Measurements from ENCODE around the gene IQSEC3. TPM values are rescaled to one million over a fixed set of nuclear protein-coding genes. Genes with fewer than 3 reads are reported as not detected.

The IQSEC3 gene
- total RNA-seq, 1 donor from 2014 or later, result not detected

GRCh38 chr12:89653-90052 is 23.1 kb downstream of the IQSEC3 start:
- ChIA-PET POLR2A (no interaction called here), CTCF (no interaction called here)
- ATAC-seq (ENCODE audit: low read depth) (no peak), DNase-seq (no peak)
- Mint-ChIP-seq H3K9me3 (peaks cover 12% of the 10 kb centered on the region), H3K4me1 (peaks cover 4% of the 10 kb centered on the region), H3K4me3 (no peak overlapping the region), H3K36me3 (ENCODE audit: low read depth) (no peaks in the 10 kb centered on the region), H3K27me3 (no peaks in the 10 kb centered on the region), H3K27ac (no peak overlapping the region)
- intact Hi-C loops (cut with micrococcal nuclease), result no loop called here
- no peak for TF ChIP-seq CTCF (IDR thresholded peaks at IDR 0.05)

- H3K36me3 Mint-ChIP-seq (ENCODE audit: low read depth), result no peaks in the 10 kb centered on the region
- no peak for DNase-seq
- intact Hi-C loops (cut with micrococcal nuclease), result no loop called here
- CTCF ChIA-PET, result no interaction called here
- H3K9me3 Mint-ChIP-seq, result peaks cover 12% of the 10 kb centered on the region
- ATAC-seq (ENCODE audit: low read depth), result no peak
- no peaks in the 10 kb centered on the region for H3K27me3 Mint-ChIP-seq
- H3K4me3 Mint-ChIP-seq, result no peak overlapping the region
- H3K27ac Mint-ChIP-seq, result no peak overlapping the region
- H3K4me1 Mint-ChIP-seq, result peaks cover 4% of the 10 kb centered on the region
- TF ChIP-seq CTCF (IDR thresholded peaks at IDR 0.05), result no peak
- POLR2A ChIA-PET, result no interaction called here
Measured at GRCh38 chr12:91213-91612, 24.6 kb downstream of the IQSEC3 start.

GRCh38 chr12:93266-94005 is 26.9 kb downstream of the IQSEC3 start:
- Mint-ChIP-seq H3K27ac (no peak overlapping the region), H3K9me3 (peaks cover 12% of the 10 kb centered on the region), H3K27me3 (peaks cover 6% of the 10 kb centered on the region), H3K4me1 (peaks cover 6% of the 10 kb centered on the region), H3K4me3 (no peak overlapping the region), H3K36me3 (ENCODE audit: low read depth) (no peaks in the 10 kb centered on the region)
- intact Hi-C loops (cut with micrococcal nuclease), result no loop called here
- TF ChIP-seq CTCF (IDR thresholded peaks at IDR 0.05), result no peak
- no peak for DNase-seq
- CTCF ChIA-PET, result no interaction called here
- POLR2A ChIA-PET, result no interaction called here
- peak; percentile 37 for ATAC-seq (ENCODE audit: low read depth)

GRCh38 chr12:96543-96942 is 30.0 kb downstream of the IQSEC3 start:
- H3K4me1 Mint-ChIP-seq, result peaks cover 6% of the 10 kb centered on the region
- no peaks in the 10 kb centered on the region for H3K9me3 Mint-ChIP-seq
- intact Hi-C loops (cut with micrococcal nuclease), result no loop called here
- POLR2A ChIA-PET, result no interaction called here
- ATAC-seq (ENCODE audit: low read depth) (no peak), DNase-seq (no peak)
- CTCF ChIA-PET, result no interaction called here
- H3K27ac Mint-ChIP-seq, result no peak overlapping the region
- peaks cover 13% of the 10 kb centered on the region for H3K27me3 Mint-ChIP-seq
- TF ChIP-seq CTCF (IDR thresholded peaks at IDR 0.05), result no peak
- no peak overlapping the region for H3K4me3 Mint-ChIP-seq
- H3K36me3 Mint-ChIP-seq (ENCODE audit: low read depth), result no peaks in the 10 kb centered on the region

GRCh38 chr12:98924-99352 is 32.4 kb downstream of the IQSEC3 start:
- no peak for DNase-seq
- CTCF ChIA-PET, result no interaction called here
- ATAC-seq (ENCODE audit: low read depth), result no peak
- intact Hi-C loops (cut with micrococcal nuclease), result no loop called here
- no peak for TF ChIP-seq CTCF (IDR thresholded peaks at IDR 0.05)
- Mint-ChIP-seq H3K27me3 (peaks cover 13% of the 10 kb centered on the region), H3K27ac (no peak overlapping the region), H3K9me3 (no peaks in the 10 kb centered on the region), H3K4me1 (peaks cover 2% of the 10 kb centered on the region), H3K4me3 (no peak overlapping the region), H3K36me3 (ENCODE audit: low read depth) (no peaks in the 10 kb centered on the region)
- POLR2A ChIA-PET, result no interaction called here

Data from activated B cell treated with CpG ODN at 0.5 μM for 24 hours (primary cell).